Epithelial cell of prostate (primary cell): ENCODE measurements around the gene NQO2.
A peak's percentile ranks its signal among the peaks of the same experiment; 100 is the strongest.
"Not testable (repeated sequence)": the region's sequence is repeated elsewhere in the genome, so short reads cannot be mapped to it uniquely, and the experiment has no call there.

Source experiments
- DNase-seq: peaks from one replicate; pipeline ENCODE4 v3.0.0-alpha.2; 2011; ENCODE audit warnings: low read depth, low spot score
- H3K27ac ChIP-seq: fragments of 450-650 bp; 2 replicates; pipeline ENCODE4 v1.5.1; 2017; ENCODE audit warnings: mild to moderate bottlenecking

NQO2 gene

GRCh38 chr6:3035397-3035796 lies 35.7 kb downstream of the NQO2 start:
- H3K27ac ChIP-seq = no peak overlapping the region
- no peak for DNase-seq

- DNase-seq = no peak
- H3K27ac ChIP-seq = no peak overlapping the region
Observed at GRCh38 chr6:3036861-3037637, 37.4 kb downstream of the NQO2 start.

DNA sequence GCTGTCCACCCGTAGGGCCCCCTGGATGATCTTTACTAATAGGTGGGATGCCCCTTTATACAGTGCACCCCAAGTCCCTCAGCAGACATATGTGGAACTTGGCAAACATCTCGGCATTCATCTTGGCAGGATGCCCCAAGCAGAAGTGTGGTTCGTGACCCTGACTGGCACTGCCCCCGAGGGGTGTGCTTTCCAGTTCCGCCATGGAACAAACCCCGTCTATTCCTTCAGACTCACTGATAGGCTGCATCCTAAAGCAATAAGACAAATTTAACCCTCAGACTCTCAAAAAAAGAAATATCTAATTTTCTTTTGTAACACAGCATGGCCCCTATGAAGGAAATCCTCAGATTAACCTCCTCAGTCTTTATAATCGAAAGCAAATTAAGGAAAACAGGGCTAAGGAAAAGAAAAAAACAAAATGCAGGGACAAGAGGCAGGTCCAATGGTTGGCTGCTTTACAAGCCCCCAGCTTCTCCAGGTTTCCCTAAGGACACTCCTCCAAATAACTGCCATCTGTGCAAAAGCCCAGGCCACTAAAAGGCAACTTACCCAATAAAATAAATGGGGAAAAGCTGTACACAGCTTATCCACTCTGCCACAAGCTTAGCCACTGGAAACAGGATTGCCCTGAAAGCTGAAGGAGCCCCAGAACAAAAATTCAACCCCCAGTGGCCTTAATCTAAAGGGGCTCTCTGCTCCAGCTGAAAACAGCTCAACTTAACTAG lies 38.1 kb downstream of the NQO2 start:
- no peak overlapping the region for H3K27ac ChIP-seq
- no peak for DNase-seq

DNA sequence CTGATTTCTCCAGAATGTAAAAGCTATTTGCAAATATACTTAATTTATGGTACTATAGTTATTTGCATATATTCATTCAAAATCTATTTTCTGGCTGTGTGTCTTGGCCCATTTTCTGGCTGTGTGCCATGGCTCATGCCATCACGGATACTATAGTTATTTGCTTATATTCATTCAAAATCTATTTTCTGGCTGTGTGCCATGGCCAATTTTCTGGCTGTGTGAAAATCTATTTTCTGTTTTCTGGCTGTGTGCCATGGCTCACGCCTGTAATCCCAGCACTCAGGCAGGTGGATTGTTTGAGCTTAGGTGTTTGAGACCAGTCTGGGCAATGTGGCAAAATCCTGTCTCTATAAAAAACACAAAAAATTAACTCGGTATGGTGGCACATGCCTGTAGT lies 39.7 kb downstream of the NQO2 start:
- DNase-seq = no peak
- no peak overlapping the region for H3K27ac ChIP-seq

- no peak for DNase-seq
- H3K27ac ChIP-seq = no peak overlapping the region
Observed at GRCh38 chr6:3041147-3041546, 41.5 kb downstream of the NQO2 start.

DNA sequence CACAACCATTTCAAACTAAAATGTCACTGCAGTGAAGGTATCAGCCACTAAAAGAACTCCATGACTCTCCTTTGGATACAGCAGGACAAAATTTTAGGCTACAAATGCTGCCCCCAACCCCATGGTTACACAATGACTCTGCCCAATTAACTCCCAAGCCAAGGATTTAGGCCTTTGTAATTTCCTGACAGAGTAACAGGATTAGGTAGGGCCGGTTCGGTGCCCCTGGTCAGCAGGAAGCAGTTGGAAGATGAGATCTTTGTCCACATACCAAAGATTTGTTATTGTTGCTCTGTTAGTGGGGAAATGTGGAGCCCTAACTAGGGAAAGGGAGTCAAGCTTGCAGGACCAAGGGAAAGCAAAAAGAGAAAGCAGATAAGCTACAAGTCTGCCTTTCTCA lies 41.9 kb downstream of the NQO2 start:
- DNase-seq = no peak
- H3K27ac ChIP-seq = no peak overlapping the region

- no peak overlapping the region for H3K27ac ChIP-seq
- DNase-seq = no peak
Observed at GRCh38 chr6:3045369-3045768, 45.7 kb downstream of the NQO2 start.

DNA sequence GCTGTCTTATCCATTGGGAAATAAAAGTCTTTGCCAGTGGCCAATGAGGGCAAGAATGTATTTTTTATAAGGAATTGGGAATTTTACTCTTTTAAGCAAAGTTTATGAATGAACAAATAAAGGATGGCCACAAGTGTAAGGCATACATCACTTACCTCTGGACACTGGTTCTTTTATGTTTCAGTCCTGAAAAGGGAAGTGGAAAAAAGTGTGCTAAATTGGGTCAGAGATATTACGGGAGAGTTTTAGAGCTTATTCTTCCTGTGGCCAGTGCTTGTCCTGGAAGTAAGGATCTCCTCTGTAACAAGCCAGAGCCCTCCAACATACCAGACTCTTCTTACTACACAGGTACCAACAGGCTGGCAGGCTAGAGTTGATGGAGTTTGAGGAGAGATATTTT lies 46.1 kb downstream of the NQO2 start:
- no peak overlapping the region for H3K27ac ChIP-seq

DNA sequence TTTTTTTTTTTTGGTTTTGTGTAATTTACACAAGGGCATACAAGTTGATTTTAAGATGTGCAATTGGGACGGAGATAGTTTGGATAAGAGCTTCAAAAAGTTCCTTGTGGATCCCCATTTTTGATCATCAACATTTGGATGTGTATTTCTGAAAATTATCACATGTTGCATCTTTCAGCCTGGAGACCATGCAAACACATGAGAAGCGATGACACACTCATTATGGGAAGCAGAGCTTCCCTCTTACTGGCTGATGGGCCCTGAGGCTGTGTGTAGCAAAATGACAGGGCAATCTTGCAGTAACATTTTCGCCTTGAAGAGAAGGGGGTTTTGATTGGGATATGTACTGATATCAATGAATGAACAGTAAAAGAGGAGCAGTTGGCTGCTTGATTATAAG lies 46.6 kb downstream of the NQO2 start:
- no peak for DNase-seq
- H3K27ac ChIP-seq = no peak overlapping the region

More for the DNA sequence above, 46.1 kb downstream of the NQO2 start:
- no peak for DNase-seq

DNA sequence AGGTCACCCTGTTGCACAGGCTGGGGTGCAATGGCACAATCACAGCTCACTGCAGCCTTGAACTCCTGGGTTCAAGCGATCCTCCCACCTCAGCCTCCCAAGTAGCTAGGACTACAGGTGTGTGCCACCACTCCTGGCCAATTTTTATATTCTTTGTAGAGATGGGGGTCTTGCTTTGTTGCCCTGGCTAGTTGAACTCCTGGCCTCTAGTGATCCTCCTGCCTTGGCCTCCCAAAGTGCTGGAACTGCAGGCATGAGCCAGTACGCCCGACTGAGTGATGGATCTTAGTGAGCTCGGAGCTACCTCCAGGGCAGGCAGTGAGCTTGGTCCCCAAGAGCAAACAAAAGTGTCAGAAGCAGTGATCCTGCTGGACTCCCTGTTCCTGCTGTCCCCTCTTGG lies 48.3 kb downstream of the NQO2 start:
- DNase-seq, H3K27ac ChIP-seq: not testable (repeated sequence)

GRCh38 chr6:3052481-3053230 lies 53.0 kb downstream of the NQO2 start:
- DNase-seq = no peak
- no peak overlapping the region for H3K27ac ChIP-seq

GRCh38 chr6:3053231-3053508 lies 53.5 kb downstream of the NQO2 start:
- no peak overlapping the region for H3K27ac ChIP-seq
- DNase-seq = no peak

GRCh38 chr6:3054229-3055157 lies 54.8 kb downstream of the NQO2 start:
- DNase-seq, H3K27ac ChIP-seq: not testable (repeated sequence)

- not testable (repeated sequence) for H3K27ac ChIP-seq, DNase-seq
Observed at GRCh38 chr6:3055158-3055499, 55.4 kb downstream of the NQO2 start.

GRCh38 chr6:3057063-3057770 lies 57.5 kb downstream of the NQO2 start:
- DNase-seq = no peak
- H3K27ac ChIP-seq = no peak overlapping the region

DNA sequence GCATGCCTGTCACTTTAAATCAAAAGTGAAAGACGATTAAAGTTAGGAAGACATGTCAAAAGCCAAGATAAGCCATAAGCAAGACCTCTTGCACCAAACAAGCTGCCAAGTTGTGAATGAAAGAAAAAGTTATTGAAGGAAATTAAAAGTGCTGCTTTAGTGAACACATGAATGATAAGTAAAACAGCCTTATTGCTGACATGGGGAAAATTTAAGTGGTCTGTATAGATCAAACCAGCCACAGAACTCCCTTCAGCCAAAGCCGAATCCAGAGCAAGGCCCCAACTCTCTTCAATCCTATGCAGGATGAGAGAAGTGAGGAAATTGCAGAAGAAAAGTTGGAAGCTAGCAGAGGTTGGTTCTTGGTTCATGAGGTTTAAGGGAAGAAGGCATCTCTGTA lies 59.3 kb downstream of the NQO2 start:
- no peak for DNase-seq
- H3K27ac ChIP-seq = no peak overlapping the region

DNA sequence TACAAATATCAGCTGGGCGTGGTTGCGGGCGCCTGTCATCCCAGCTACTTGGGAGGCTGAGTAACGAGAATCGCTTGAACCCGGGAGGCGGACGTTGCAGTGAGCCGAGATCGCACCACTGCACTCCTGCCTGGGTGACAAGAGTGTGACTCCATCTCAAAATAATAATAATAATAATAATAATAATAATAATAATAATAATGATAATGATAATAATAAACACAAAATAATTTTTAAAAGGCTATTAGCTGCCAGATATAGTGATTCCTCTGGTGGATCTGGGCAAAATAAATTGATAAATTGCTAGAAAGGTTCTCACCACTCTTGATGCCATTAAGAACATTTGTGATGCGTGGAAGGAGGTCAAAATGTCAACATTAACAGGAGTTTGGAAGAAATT lies 60.4 kb downstream of the NQO2 start:
- DNase-seq = not testable (repeated sequence)

GRCh38 chr6:3061501-3061941 lies 61.8 kb downstream of the NQO2 start:
- DNase-seq = no peak
- peak overlapping the region; percentile 20 for H3K27ac ChIP-seq

More for the DNA sequence above, 60.4 kb downstream of the NQO2 start:
- not testable (repeated sequence) for H3K27ac ChIP-seq

DNA sequence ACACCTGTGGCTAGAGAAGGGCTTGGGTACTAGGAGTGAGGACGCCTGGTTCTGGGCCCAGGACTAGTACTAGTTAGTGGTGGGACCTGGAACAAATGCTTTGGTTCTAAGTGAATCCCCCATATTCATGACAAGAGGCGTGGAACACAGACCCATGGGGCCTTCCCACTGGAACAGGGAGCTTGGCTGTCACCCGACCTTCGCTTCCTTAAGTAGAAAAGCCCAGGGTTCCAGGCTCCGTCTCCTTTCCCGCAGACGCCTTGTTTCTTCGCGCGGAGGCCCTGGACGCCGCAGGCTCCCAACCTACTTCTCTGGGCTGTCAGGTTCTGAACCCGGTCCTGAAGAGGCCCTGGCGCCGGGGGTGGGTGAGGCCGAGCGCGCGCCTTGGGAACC lies 63.6 kb downstream of the NQO2 start:
- DNase-seq = not testable (repeated sequence)
- H3K27ac ChIP-seq = peak overlapping the region; percentile 50
